Measurements from ENCODE around the gene MT1G. TPM values are rescaled to one million over a fixed set of nuclear protein-coding genes. Genes with fewer than 3 reads are reported as not detected.
A peak's percentile ranks its signal among the peaks of the same experiment; 100 is the strongest.

Gene MT1G
- polyA plus RNA-seq, 1 donor from 2014 or later = not detected

GRCh38 chr16:56618138-56618537 lies 49.7 kb downstream of the MT1G start:
- no peaks in the 10 kb centered on the region for H3K79me2 ChIP-seq (replicated peaks; ENCODE audit: insufficient read depth, low read length)
- H2AFZ ChIP-seq (ENCODE audit: low read depth, low read length) = no peak overlapping the region
- H3K36me3 ChIP-seq (ENCODE audit: insufficient read depth, low read length) = no peaks in the 10 kb centered on the region
- no peaks in the 10 kb centered on the region for H3K9me2 ChIP-seq (ENCODE audit: insufficient read depth, low read length)
- H3K4me3 ChIP-seq (ENCODE audit: low read length) = no peak overlapping the region
- TF ChIP-seq SMC3 (conservative IDR thresholded peaks at IDR 0.05; ENCODE audit: poor library complexity) (no peak), EZH2 (IDR thresholded peaks at IDR 0.05; ENCODE audit: borderline replicate concordance, insufficient read depth, low read length, poor library complexity, severe bottlenecking) (no peak), EP300 (conservative IDR thresholded peaks at IDR 0.05; ENCODE audit: poor library complexity, severe bottlenecking) (no peak), REST (IDR thresholded peaks at IDR 0.05; ENCODE audit: borderline replicate concordance) (no peak), CTCF (IDR thresholded peaks at IDR 0.05; ENCODE audit: poor library complexity, severe bottlenecking) (no peak), MXI1 (conservative IDR thresholded peaks at IDR 0.05; ENCODE audit: poor library complexity, severe bottlenecking) (no peak), TAF1 (IDR thresholded peaks at IDR 0.05; ENCODE audit: low read depth) (no peak), RAD21 (conservative IDR thresholded peaks at IDR 0.05) (no peak)
- no peaks in the 10 kb centered on the region for H3F3A ChIP-seq (ENCODE audit: insufficient read depth, low read length, poor library complexity, severe bottlenecking)
- H3K9ac ChIP-seq (ENCODE audit: low read length) = no peak overlapping the region
- no peak overlapping the region for H3K27ac ChIP-seq (ENCODE audit: low read length)
- no peaks in the 10 kb centered on the region for H3K9me3 ChIP-seq (ENCODE audit: low read length)
- no peak overlapping the region for H3K4me2 ChIP-seq (ENCODE audit: low read length)
- H4K20me1 ChIP-seq (ENCODE audit: insufficient read depth) = no peaks in the 10 kb centered on the region
- H3K27me3 ChIP-seq (ENCODE audit: insufficient read depth, low read depth, low read length) = peaks cover 65% of the 10 kb centered on the region

GRCh38 chr16:56617212-56618085 lies 50.4 kb downstream of the MT1G start:
- H3K27ac ChIP-seq (ENCODE audit: low read length) = no peak overlapping the region
- H3K9ac ChIP-seq (ENCODE audit: low read length) = no peak overlapping the region

More at GRCh38 chr16:56617212-56618085, 50.4 kb downstream of the MT1G start:
- H3K36me3 ChIP-seq (ENCODE audit: insufficient read depth, low read length) = no peaks in the 10 kb centered on the region
- H3K79me2 ChIP-seq (replicated peaks; ENCODE audit: insufficient read depth, low read length) = no peaks in the 10 kb centered on the region
- H3K9me3 ChIP-seq (ENCODE audit: low read length) = no peaks in the 10 kb centered on the region
- no peaks in the 10 kb centered on the region for H4K20me1 ChIP-seq (ENCODE audit: insufficient read depth)
- H3K9me2 ChIP-seq (ENCODE audit: insufficient read depth, low read length) = no peaks in the 10 kb centered on the region
- no peak overlapping the region for H3K4me2 ChIP-seq (ENCODE audit: low read length)
- no peak overlapping the region for H2AFZ ChIP-seq (ENCODE audit: low read depth, low read length)
- peak overlapping the region; percentile 57 for H3K4me3 ChIP-seq (ENCODE audit: low read length)
- no peaks in the 10 kb centered on the region for H3F3A ChIP-seq (ENCODE audit: insufficient read depth, low read length, poor library complexity, severe bottlenecking)
- peaks cover 65% of the 10 kb centered on the region for H3K27me3 ChIP-seq (ENCODE audit: insufficient read depth, low read depth, low read length)
- TF ChIP-seq EP300 (conservative IDR thresholded peaks at IDR 0.05; ENCODE audit: poor library complexity, severe bottlenecking) (no peak), REST (IDR thresholded peaks at IDR 0.05; ENCODE audit: borderline replicate concordance) (no peak), MXI1 (conservative IDR thresholded peaks at IDR 0.05; ENCODE audit: poor library complexity, severe bottlenecking) (no peak), TAF1 (IDR thresholded peaks at IDR 0.05; ENCODE audit: low read depth) (no peak), POLR2AphosphoS5 (IDR thresholded peaks at IDR 0.05) (no peak), SMC3 (conservative IDR thresholded peaks at IDR 0.05; ENCODE audit: poor library complexity) (no peak), RAD21 (conservative IDR thresholded peaks at IDR 0.05) (no peak), CTCF (IDR thresholded peaks at IDR 0.05; ENCODE audit: poor library complexity, severe bottlenecking) (no peak)
